ENCODE measurements around the gene FAM53B.

GRCh38 chr10:124626759-124627380 lies 117.3 kb downstream of the FAM53B start:
- no peak for TF ChIP-seq POLR2A (IDR thresholded peaks at IDR 0.05; ENCODE audit: low read length)
- TF ChIP-seq GATA1 (IDR thresholded peaks at IDR 0.05; ENCODE audit: low read depth, low read length), result no peak

Measured in erythroblast (primary cell).